GM19025 (cell line): ENCODE data around the gene MOB3A.
"Not testable (repeated sequence)": the region's sequence is repeated elsewhere in the genome, so short reads cannot be mapped to it uniquely, and the experiment has no call there.

ENCODE experiments used
- ATAC-seq: cut with Tn5 transposase; IDR thresholded peaks from one replicate; pipeline ENCODE4 v1.9.1; 2021; ENCODE audit warnings: mild to moderate bottlenecking, low read depth, moderate library complexity; ENCODE audit not compliant: unreplicated experiment

The MOB3A gene

GRCh38 chr19:2037651-2038255, 58.4 kb downstream of the MOB3A start:
- no peak for ATAC-seq

- no peak for ATAC-seq
These were observed 59.7 kb downstream of the MOB3A start for GRCh38 chr19:2036424-2036823.

GRCh38 chr19:2035590-2035991, 60.5 kb downstream of the MOB3A start:
- ATAC-seq: no peak

- no peak for ATAC-seq
These were observed 61.2 kb downstream of the MOB3A start for GRCh38 chr19:2034729-2035589.

GRCh38 chr19:2034253-2034652, 61.9 kb downstream of the MOB3A start:
- ATAC-seq: not testable (repeated sequence)

GRCh38 chr19:2033825-2034159, 62.3 kb downstream of the MOB3A start:
- ATAC-seq: no peak

GRCh38 chr19:2033115-2033824, 62.9 kb downstream of the MOB3A start:
- ATAC-seq: no peak

GRCh38 chr19:2032296-2032941, 63.7 kb downstream of the MOB3A start:
- ATAC-seq: no peak

GRCh38 chr19:2027361-2027760, 68.8 kb downstream of the MOB3A start:
- no peak for ATAC-seq

- ATAC-seq: no peak
These were observed 69.4 kb downstream of the MOB3A start for GRCh38 chr19:2026770-2027169.

- ATAC-seq: no peak
These were observed 73.8 kb downstream of the MOB3A start for GRCh38 chr19:2022289-2022688.

GRCh38 chr19:2021453-2022140, 74.5 kb downstream of the MOB3A start:
- ATAC-seq: no peak
